Body of pancreas (tissue), 4 donors: ENCODE data around the gene PML.
"Not testable (repeated sequence)": the region's sequence is repeated elsewhere in the genome, so short reads cannot be mapped to it uniquely, and the experiment has no call there.

ENCODE experiments used
- POLR2A ChIP-seq, 3 donors: fragments of 450-650 bp; IDR thresholded peaks; one replicate each; pipeline ENCODE4 v1.6.1; 2016; ENCODE audit warnings: antibody characterized with exemption in 3 of 3, mild to moderate bottlenecking in 2 of 3
- TF ChIP-seq, protein P1 (sequence below), 7 experiments: fragments of 450-650 bp in 4 of 7; fragments of 200-600 bp in 3 of 7; sonication (generic) in 3 of 7; IDR thresholded peaks; one replicate each; pipeline ENCODE4 v1.5.1; 2016 to 2019; ENCODE audit warnings: antibody characterized with exemption in 7 of 7

DNA sequence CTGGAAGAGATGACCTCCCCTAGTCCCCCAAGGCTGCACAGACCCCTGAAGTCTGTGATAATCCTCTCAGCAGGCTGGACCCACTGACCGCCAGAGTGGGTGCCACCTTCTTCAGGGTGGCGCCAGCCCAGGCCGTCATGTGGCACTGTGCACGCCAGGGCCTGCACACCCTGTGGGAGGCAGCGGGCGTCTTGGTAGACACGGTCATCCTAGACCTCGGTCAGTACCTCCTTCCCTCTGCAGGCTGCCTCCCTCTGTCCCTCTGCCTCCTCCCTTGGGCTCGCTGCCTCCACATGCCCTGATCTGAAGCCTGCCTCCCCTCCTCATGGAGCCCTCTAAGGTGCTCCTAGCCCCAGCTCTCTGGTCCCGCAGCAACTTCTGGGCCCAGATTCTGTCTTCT lies 101.1 kb downstream of the PML start:
- TF ChIP-seq, protein P1, sequence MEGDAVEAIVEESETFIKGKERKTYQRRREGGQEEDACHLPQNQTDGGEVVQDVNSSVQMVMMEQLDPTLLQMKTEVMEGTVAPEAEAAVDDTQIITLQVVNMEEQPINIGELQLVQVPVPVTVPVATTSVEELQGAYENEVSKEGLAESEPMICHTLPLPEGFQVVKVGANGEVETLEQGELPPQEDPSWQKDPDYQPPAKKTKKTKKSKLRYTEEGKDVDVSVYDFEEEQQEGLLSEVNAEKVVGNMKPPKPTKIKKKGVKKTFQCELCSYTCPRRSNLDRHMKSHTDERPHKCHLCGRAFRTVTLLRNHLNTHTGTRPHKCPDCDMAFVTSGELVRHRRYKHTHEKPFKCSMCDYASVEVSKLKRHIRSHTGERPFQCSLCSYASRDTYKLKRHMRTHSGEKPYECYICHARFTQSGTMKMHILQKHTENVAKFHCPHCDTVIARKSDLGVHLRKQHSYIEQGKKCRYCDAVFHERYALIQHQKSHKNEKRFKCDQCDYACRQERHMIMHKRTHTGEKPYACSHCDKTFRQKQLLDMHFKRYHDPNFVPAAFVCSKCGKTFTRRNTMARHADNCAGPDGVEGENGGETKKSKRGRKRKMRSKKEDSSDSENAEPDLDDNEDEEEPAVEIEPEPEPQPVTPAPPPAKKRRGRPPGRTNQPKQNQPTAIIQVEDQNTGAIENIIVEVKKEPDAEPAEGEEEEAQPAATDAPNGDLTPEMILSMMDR (IDR thresholded peaks at IDR 0.05) = not testable (repeated sequence)
- not testable (repeated sequence) for TF ChIP-seq POLR2A (IDR thresholded peaks at IDR 0.05)
